Chondrocyte (in vitro differentiated cells): ENCODE data around the gene SLC35G4. TPM values are rescaled to one million over a fixed set of nuclear protein-coding genes. Genes with fewer than 3 reads are reported as not detected.
"Not testable (repeated sequence)": the region's sequence is repeated elsewhere in the genome, so short reads cannot be mapped to it uniquely, and the experiment has no call there.

Experiments
- DNase-seq: peaks from one replicate; pipeline ENCODE4 v3.0.0; 2021; ENCODE audit warnings: mixed read lengths, low spot score
- H3K27ac Mint-ChIP-seq: one replicate; pipeline ENCODE4 v1.8.0; 2021; ENCODE audit warnings: mild to moderate bottlenecking, moderate library complexity, mixed read lengths; ENCODE audit not compliant: unreplicated experiment
- H3K27me3 Mint-ChIP-seq: 2 replicates; pipeline ENCODE4 v1.8.0; 2021; ENCODE audit warnings: low read depth, mixed read lengths
- H3K36me3 Mint-ChIP-seq: 2 replicates; pipeline ENCODE4 v1.8.0; 2021; ENCODE audit warnings: low read depth, mixed read lengths
- H3K4me1 Mint-ChIP-seq: 2 replicates; pipeline ENCODE4 v1.8.0; 2021; ENCODE audit warnings: low read depth, mild to moderate bottlenecking, mixed read lengths
- H3K4me3 Mint-ChIP-seq: one replicate; pipeline ENCODE4 v1.8.0; 2021; ENCODE audit warnings: mild to moderate bottlenecking, moderate library complexity, mixed read lengths; ENCODE audit not compliant: unreplicated experiment
- H3K9me3 Mint-ChIP-seq: 2 replicates; pipeline ENCODE4 v1.8.0; 2021; ENCODE audit warnings: low read depth, mixed read lengths
- CTCF ChIP-seq: fragments of 200-600 bp; sonication (generic); IDR thresholded peaks from 2 replicates; pipeline ENCODE4 v1.5.0; 2021; ENCODE audit warnings: antibody characterized with exemption, mild to moderate bottlenecking, moderate library complexity
- total RNA-seq: library from RNA; stranded (reverse); gene quantifications from 3 replicates; pipeline ENCODE4 v1.2.1, GENCODE V29; 2021

The SLC35G4 gene
- total RNA-seq, 1 donor from 2014 or later, result not detected

- H3K9me3 Mint-ChIP-seq, result no peaks in the 10 kb centered on the region
- H3K27ac Mint-ChIP-seq, result no peak overlapping the region
- no peak for DNase-seq
- peaks cover 1% of the 10 kb centered on the region for H3K36me3 Mint-ChIP-seq
- no peak for TF ChIP-seq CTCF
- peaks cover 4% of the 10 kb centered on the region for H3K4me1 Mint-ChIP-seq
- peaks cover 2% of the 10 kb centered on the region for H3K27me3 Mint-ChIP-seq
- H3K4me3 Mint-ChIP-seq, result no peak overlapping the region
These were observed 22.0 kb upstream of the SLC35G4 start for GRCh38 chr18:11587432-11587831.

- no peak overlapping the region for H3K4me3 Mint-ChIP-seq
- H3K36me3 Mint-ChIP-seq, result peaks cover 1% of the 10 kb centered on the region
- no peak for TF ChIP-seq CTCF
These were observed 21.6 kb upstream of the SLC35G4 start for GRCh38 chr18:11587846-11588245.

GRCh38 chr18:11591957-11592356 lies 17.4 kb upstream of the SLC35G4 start:
- H3K27me3 Mint-ChIP-seq, result peaks cover 6% of the 10 kb centered on the region
- no peaks in the 10 kb centered on the region for H3K4me1 Mint-ChIP-seq
- H3K27ac Mint-ChIP-seq, result no peak overlapping the region
- H3K9me3 Mint-ChIP-seq, result peaks cover 2% of the 10 kb centered on the region
- no peak overlapping the region for H3K4me3 Mint-ChIP-seq
- no peak for DNase-seq
- peak; percentile 7 for TF ChIP-seq CTCF
- peaks cover 1% of the 10 kb centered on the region for H3K36me3 Mint-ChIP-seq

More at GRCh38 chr18:11587846-11588245, 21.6 kb upstream of the SLC35G4 start:
- Mint-ChIP-seq H3K27ac (no peak overlapping the region), H3K4me1 (peaks cover 4% of the 10 kb centered on the region), H3K27me3 (peaks cover 2% of the 10 kb centered on the region), H3K9me3 (peaks cover 2% of the 10 kb centered on the region)
- DNase-seq, result no peak

- no peak overlapping the region for H3K4me3 Mint-ChIP-seq
- peaks cover 17% of the 10 kb centered on the region for H3K27me3 Mint-ChIP-seq
- peaks cover 7% of the 10 kb centered on the region for H3K9me3 Mint-ChIP-seq
- peaks cover 6% of the 10 kb centered on the region for H3K36me3 Mint-ChIP-seq
- H3K27ac Mint-ChIP-seq, result no peak overlapping the region
- TF ChIP-seq CTCF, result no peak
- no peaks in the 10 kb centered on the region for H3K4me1 Mint-ChIP-seq
- DNase-seq, result no peak
These were observed 9.1 kb upstream of the SLC35G4 start for GRCh38 chr18:11600321-11600720.

GRCh38 chr18:11607906-11608305 lies 1.5 kb upstream of the SLC35G4 start:
- Mint-ChIP-seq H3K27ac (peak overlapping the region; percentile 30), H3K36me3 (no peaks in the 10 kb centered on the region), H3K4me1 (peaks cover 9% of the 10 kb centered on the region), H3K4me3 (no peak overlapping the region), H3K27me3 (peaks cover 12% of the 10 kb centered on the region), H3K9me3 (no peaks in the 10 kb centered on the region)
- TF ChIP-seq CTCF, result no peak
- DNase-seq, result no peak

GRCh38 chr18:11608618-11609017 lies 778 bp upstream of the SLC35G4 start:
- H3K27ac Mint-ChIP-seq, result peak overlapping the region; percentile 30
- H3K9me3 Mint-ChIP-seq, H3K27me3 Mint-ChIP-seq, H3K4me1 Mint-ChIP-seq, H3K4me3 Mint-ChIP-seq, H3K36me3 Mint-ChIP-seq, DNase-seq: not testable (repeated sequence)

GRCh38 chr18:11613073-11613472 lies 3.7 kb downstream of the SLC35G4 start:
- H3K9me3 Mint-ChIP-seq, H3K4me1 Mint-ChIP-seq, H3K36me3 Mint-ChIP-seq, H3K27me3 Mint-ChIP-seq, H3K4me3 Mint-ChIP-seq, H3K27ac Mint-ChIP-seq: not testable (repeated sequence)
- DNase-seq, result peak; percentile 76

- not testable (repeated sequence) for H3K4me3 Mint-ChIP-seq, H3K36me3 Mint-ChIP-seq, H3K27me3 Mint-ChIP-seq, H3K9me3 Mint-ChIP-seq, H3K4me1 Mint-ChIP-seq, H3K27ac Mint-ChIP-seq
- peak; percentile 76 for DNase-seq
These were observed 4.2 kb downstream of the SLC35G4 start for GRCh38 chr18:11613611-11614010.

- H3K4me1 Mint-ChIP-seq, H3K36me3 Mint-ChIP-seq, H3K9me3 Mint-ChIP-seq, H3K27ac Mint-ChIP-seq, H3K4me3 Mint-ChIP-seq, H3K27me3 Mint-ChIP-seq: not testable (repeated sequence)
- DNase-seq, result peak; percentile 74
These were observed 4.6 kb downstream of the SLC35G4 start for GRCh38 chr18:11614042-11614441.
